GM23338 (cell line): ENCODE results near the gene CLEC12A. TPM values are rescaled to one million over a fixed set of nuclear protein-coding genes. Genes with fewer than 3 reads are reported as not detected.

Experiments used
- ATAC-seq: fragments of 200-7000 bp; cut with Tn5 transposase; 3 replicates; pipeline ENCODE4 v1.9.1; 2020
- DNase-seq: peaks from one replicate; pipeline ENCODE4 v3.0.0-alpha.2; 2015; ENCODE audit warnings: low spot score
- H2AFZ ChIP-seq: fragments of 200-600 bp; sonication (generic); 2 replicates; pipeline ENCODE4 v1.8.0; 2016; ENCODE audit warnings: antibody characterized with exemption, mild to moderate bottlenecking, moderate library complexity
- H3F3A ChIP-seq: fragments of 200-600 bp; sonication (generic); replicated peaks from 2 replicates; pipeline ENCODE4 v1.8.0; 2017; ENCODE audit warnings: antibody characterized with exemption, mixed run types, low read depth
- H3K27ac ChIP-seq: fragments of 200-600 bp; sonication (generic); 2 replicates; pipeline ENCODE4 v1.6.1; 2016; ENCODE audit warnings: low read depth
- H3K27me3 ChIP-seq: fragments of 200-600 bp; sonication (generic); 2 replicates; pipeline ENCODE4 v1.8.0; 2016; ENCODE audit warnings: mild to moderate bottlenecking, mixed run types, moderate library complexity; ENCODE audit not compliant: insufficient read depth
- H3K36me3 ChIP-seq: fragments of 200-600 bp; sonication (generic); 2 replicates; pipeline ENCODE4 v1.8.0; 2016; ENCODE audit warnings: mild to moderate bottlenecking; ENCODE audit not compliant: insufficient read depth
- H3K4me1 ChIP-seq: fragments of 200-600 bp; sonication (generic); 2 replicates; pipeline ENCODE4 v1.8.0; 2016; ENCODE audit warnings: mild to moderate bottlenecking, moderate library complexity; ENCODE audit not compliant: insufficient read depth
- H3K4me2 ChIP-seq: fragments of 200-600 bp; sonication (generic); 2 replicates; pipeline ENCODE4 v1.7.1; 2017; ENCODE audit warnings: mixed run types
- H3K4me3 ChIP-seq: fragments of 200-600 bp; sonication (generic); 2 replicates; pipeline ENCODE4 v1.6.1; 2016; ENCODE audit warnings: mixed run types
- H3K79me2 ChIP-seq: fragments of 200-600 bp; sonication (generic); replicated peaks from 2 replicates; pipeline ENCODE4 v1.8.0; 2017; ENCODE audit warnings: mild to moderate bottlenecking; ENCODE audit not compliant: insufficient read depth
- H3K9me2 ChIP-seq: fragments of 200-600 bp; sonication (generic); 2 replicates; pipeline ENCODE4 v1.8.0; 2017; ENCODE audit not compliant: insufficient read depth
- H4K20me1 ChIP-seq: fragments of 200-600 bp; sonication (generic); replicated peaks from 2 replicates; pipeline ENCODE4 v1.8.0; 2017; ENCODE audit warnings: mild to moderate bottlenecking; ENCODE audit not compliant: insufficient read depth
- H3K27ac Mint-ChIP-seq: 2 replicates; pipeline ENCODE4 v1.8.0; 2020; ENCODE audit warnings: inconsistent platforms, mild to moderate bottlenecking, moderate library complexity, mixed read lengths
- H3K27me3 Mint-ChIP-seq: 3 replicates; pipeline ENCODE4 v1.8.0; 2022; ENCODE audit warnings: low read depth, mild to moderate bottlenecking, moderate library complexity, mixed read lengths, inconsistent platforms; ENCODE audit not compliant: insufficient read depth, poor library complexity
- H3K36me3 Mint-ChIP-seq: 3 replicates; pipeline ENCODE4 v1.8.0; 2021; ENCODE audit warnings: low read depth, mild to moderate bottlenecking, inconsistent platforms, moderate library complexity, mixed read lengths
- H3K4me1 Mint-ChIP-seq: 3 replicates; pipeline ENCODE4 v1.8.0; 2020; ENCODE audit warnings: mild to moderate bottlenecking, inconsistent platforms, mixed read lengths
- H3K4me3 Mint-ChIP-seq: 3 replicates; pipeline ENCODE4 v1.8.0; 2021; ENCODE audit warnings: moderate library complexity, mild to moderate bottlenecking, inconsistent platforms, mixed read lengths
- H3K9me3 Mint-ChIP-seq: 3 replicates; pipeline ENCODE4 v1.8.0; 2020; ENCODE audit warnings: moderate library complexity, mild to moderate bottlenecking, inconsistent platforms, mixed read lengths
- CREB1 ChIP-seq: fragments of 250-450 bp; sonication (Bioruptor Pico); IDR thresholded peaks from 2 replicates; pipeline ENCODE4 v1.5.0; 2020; ENCODE audit warnings: low read depth, mild to moderate bottlenecking, moderate library complexity
- CTCF ChIP-seq, 2 experiments: fragments of 200-600 bp in 1 of 2; sonication (generic) in 1 of 2; conservative IDR thresholded peaks; 2 replicates each; pipeline versions ENCODE4 v1.5.1 to v1.6.1; 2016 to 2017; ENCODE audit warnings: antibody characterized with exemption in 2 of 2, low read depth in 2 of 2, mild to moderate bottlenecking in 2 of 2, moderate library complexity in 1 of 2
- ETS1 ChIP-seq: IDR thresholded peaks from 2 replicates; pipeline ENCODE4 v1.6.1; 2016; ENCODE audit warnings: antibody characterized with exemption
- EZH2 ChIP-seq: fragments of 200-600 bp; sonication (generic); IDR thresholded peaks from one replicate; pipeline ENCODE4 v1.8.0; 2017; ENCODE audit warnings: antibody characterized with exemption, mild to moderate bottlenecking, low read depth; ENCODE audit not compliant: unreplicated experiment
- EZH2phosphoT487 ChIP-seq: fragments of 200-600 bp; sonication (generic); IDR thresholded peaks from one replicate; pipeline ENCODE4 v1.8.1; 2018; ENCODE audit warnings: antibody characterized with exemption; ENCODE audit not compliant: unreplicated experiment
- JUNB ChIP-seq: IDR thresholded peaks from one replicate; pipeline ENCODE4 v1.6.1; 2016; ENCODE audit warnings: antibody characterized with exemption; ENCODE audit not compliant: unreplicated experiment
- NANOG ChIP-seq: IDR thresholded peaks from 2 replicates; pipeline ENCODE4 v1.6.1; 2016; ENCODE audit warnings: antibody characterized with exemption, borderline replicate concordance
- POLR2AphosphoS5 ChIP-seq: IDR thresholded peaks from 2 replicates; pipeline ENCODE4 v1.6.1; 2016; ENCODE audit warnings: antibody characterized with exemption, low read depth
- REST ChIP-seq: IDR thresholded peaks from one replicate; pipeline ENCODE4 v1.6.1; 2018; ENCODE audit warnings: antibody characterized with exemption; ENCODE audit not compliant: unreplicated experiment
- STAT1 ChIP-seq: IDR thresholded peaks from one replicate; pipeline ENCODE4 v1.6.1; 2016; ENCODE audit warnings: antibody characterized with exemption; ENCODE audit not compliant: unreplicated experiment
- ZNF114 ChIP-seq: fragments of 250-450 bp; sonication (Bioruptor Pico); IDR thresholded peaks from 2 replicates; pipeline ENCODE4 v1.5.0; 2020; ENCODE audit warnings: mild to moderate bottlenecking, moderate library complexity
- ZNF331 ChIP-seq: fragments of 250-450 bp; sonication (Bioruptor Pico); IDR thresholded peaks from 2 replicates; pipeline ENCODE4 v1.5.0; 2020; ENCODE audit warnings: low read depth, mild to moderate bottlenecking, moderate library complexity
- ZNF462 ChIP-seq: fragments of 250-450 bp; sonication (Bioruptor Pico); IDR thresholded peaks from 2 replicates; pipeline ENCODE4 v1.5.0; 2020; ENCODE audit warnings: mild to moderate bottlenecking, moderate library complexity
- polyA plus RNA-seq: library from polyadenylated mRNA; unstranded; fragments of >200 nt; fragmentation: Nextera tagmentation; extraction: Ambion mirVana; gene quantifications from 2 replicates; pipeline ENCODE4 v1.2.1, GENCODE V29; 2016
- total RNA-seq: library from RNA; depleted of rRNA; stranded (reverse); fragments of >200 nt; shearing (Covaris generic); gene quantifications from 2 replicates; pipeline ENCODE4 v1.2.3, GENCODE V29; 2014

Gene CLEC12A
- total and polyA plus RNA-seq, 2 experiments from 2014 or later: not detected

GRCh38 chr12:9935026-9935425, 36.2 kb upstream of the CLEC12A start:
- Histone ChIP-seq H3K4me3 (no peak overlapping the region), H3K36me3 (no peaks in the 10 kb centered on the region), H3K4me1 (no peaks in the 10 kb centered on the region), H3K27me3 (no peaks in the 10 kb centered on the region), H3F3A (no peaks in the 10 kb centered on the region), H2AFZ (no peak overlapping the region), H3K79me2 (no peaks in the 10 kb centered on the region), H3K4me2 (no peak overlapping the region), H3K9me2 (no peaks in the 10 kb centered on the region), H4K20me1 (no peaks in the 10 kb centered on the region), H3K27ac (no peak overlapping the region)
- no peaks in the 10 kb centered on the region for H3K27me3 Mint-ChIP-seq
- no peak overlapping the region for H3K4me3 Mint-ChIP-seq
- no peaks in the 10 kb centered on the region for H3K4me1 Mint-ChIP-seq
- H3K9me3 Mint-ChIP-seq: no peaks in the 10 kb centered on the region
- H3K27ac Mint-ChIP-seq: no peak overlapping the region
- H3K36me3 Mint-ChIP-seq: no peaks in the 10 kb centered on the region
- ATAC-seq (no peak), DNase-seq (no peak)
- TF ChIP-seq NANOG (no peak), STAT1 (no peak), POLR2AphosphoS5 (no peak), ETS1 (no peak), JUNB (no peak), CTCF (conservative IDR thresholded peaks at IDR 0.05; ENCODE audit: low read depth in 2 of 2) (no peak), EZH2 (no peak), ZNF114 (CRISPR knock-in tag) (no peak), ZNF331 (no peak), CREB1 (CRISPR knock-in tag) (no peak), REST (no peak), EZH2phosphoT487 (no peak), ZNF462 (CRISPR knock-in tag) (no peak)
